GM10266 (cell line): ENCODE results near the gene KRTAP1-4.
"Not testable (repeated sequence)": the region's sequence is repeated elsewhere in the genome, so short reads cannot be mapped to it uniquely, and the experiment has no call there.

Source experiments
- DNase-seq: peaks from one replicate; pipeline ENCODE4 v3.0.0; 2012; ENCODE audit errors: extremely low spot score
- TF ChIP-seq, protein P1 (sequence below): IDR thresholded peaks from 2 replicates; pipeline ENCODE4 v1.5.1; 2012; ENCODE audit warnings: mild to moderate bottlenecking, low read depth; ENCODE audit not compliant: control insufficient read depth, insufficient read depth; ENCODE audit errors: missing control alignments

KRTAP1-4 gene

GRCh38 chr17:41001795-41002194 is 28.2 kb downstream of the KRTAP1-4 start:
- no peak for DNase-seq
- TF ChIP-seq, protein P1, sequence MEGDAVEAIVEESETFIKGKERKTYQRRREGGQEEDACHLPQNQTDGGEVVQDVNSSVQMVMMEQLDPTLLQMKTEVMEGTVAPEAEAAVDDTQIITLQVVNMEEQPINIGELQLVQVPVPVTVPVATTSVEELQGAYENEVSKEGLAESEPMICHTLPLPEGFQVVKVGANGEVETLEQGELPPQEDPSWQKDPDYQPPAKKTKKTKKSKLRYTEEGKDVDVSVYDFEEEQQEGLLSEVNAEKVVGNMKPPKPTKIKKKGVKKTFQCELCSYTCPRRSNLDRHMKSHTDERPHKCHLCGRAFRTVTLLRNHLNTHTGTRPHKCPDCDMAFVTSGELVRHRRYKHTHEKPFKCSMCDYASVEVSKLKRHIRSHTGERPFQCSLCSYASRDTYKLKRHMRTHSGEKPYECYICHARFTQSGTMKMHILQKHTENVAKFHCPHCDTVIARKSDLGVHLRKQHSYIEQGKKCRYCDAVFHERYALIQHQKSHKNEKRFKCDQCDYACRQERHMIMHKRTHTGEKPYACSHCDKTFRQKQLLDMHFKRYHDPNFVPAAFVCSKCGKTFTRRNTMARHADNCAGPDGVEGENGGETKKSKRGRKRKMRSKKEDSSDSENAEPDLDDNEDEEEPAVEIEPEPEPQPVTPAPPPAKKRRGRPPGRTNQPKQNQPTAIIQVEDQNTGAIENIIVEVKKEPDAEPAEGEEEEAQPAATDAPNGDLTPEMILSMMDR, result no peak

GRCh38 chr17:40999563-40999962 is 30.4 kb downstream of the KRTAP1-4 start, which contains the start of gene KRTAP3-2:
Gene KRTAP3-2 (minus strand): TSS chr17:40999906. CDS start chr17:40999853, 53 bp downstream.
- DNase-seq, result not testable (repeated sequence)

GRCh38 chr17:40997361-40997760 is 32.6 kb downstream of the KRTAP1-4 start:
- TF ChIP-seq, protein P1, result no peak
- DNase-seq, result no peak

DNA sequence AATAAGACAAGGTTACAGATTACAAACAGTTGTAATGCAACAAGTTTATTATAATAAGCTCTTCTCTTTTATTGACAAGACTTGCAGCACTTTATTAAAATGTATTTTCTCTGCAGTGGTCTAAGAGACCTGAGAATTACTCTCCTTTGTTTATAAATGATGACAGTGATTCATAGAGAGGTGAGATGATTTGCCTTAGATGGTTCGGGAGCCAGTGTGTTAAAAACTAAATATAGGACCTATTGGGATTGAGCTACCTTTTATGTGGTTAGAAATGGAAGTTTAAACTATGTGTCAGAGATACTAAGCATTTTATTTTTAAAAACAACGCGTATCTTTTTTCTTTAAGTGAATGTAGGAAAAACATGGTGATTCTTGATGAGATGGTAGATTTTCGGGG is 33.2 kb downstream of the KRTAP1-4 start:
- no peak for DNase-seq
- TF ChIP-seq, protein P1, result no peak

GRCh38 chr17:40995116-40995515 is 34.9 kb downstream of the KRTAP1-4 start:
- TF ChIP-seq, protein P1, result no peak
- no peak for DNase-seq

- DNase-seq, result no peak
- TF ChIP-seq, protein P1, result no peak
Observed at GRCh38 chr17:40993839-40994238, 36.2 kb downstream of the KRTAP1-4 start, which contains the start of gene KRTAP3-3. Gene KRTAP3-3 (minus strand): TSS chr17:40994164. CDS start chr17:40994097, 67 bp downstream.

DNA sequence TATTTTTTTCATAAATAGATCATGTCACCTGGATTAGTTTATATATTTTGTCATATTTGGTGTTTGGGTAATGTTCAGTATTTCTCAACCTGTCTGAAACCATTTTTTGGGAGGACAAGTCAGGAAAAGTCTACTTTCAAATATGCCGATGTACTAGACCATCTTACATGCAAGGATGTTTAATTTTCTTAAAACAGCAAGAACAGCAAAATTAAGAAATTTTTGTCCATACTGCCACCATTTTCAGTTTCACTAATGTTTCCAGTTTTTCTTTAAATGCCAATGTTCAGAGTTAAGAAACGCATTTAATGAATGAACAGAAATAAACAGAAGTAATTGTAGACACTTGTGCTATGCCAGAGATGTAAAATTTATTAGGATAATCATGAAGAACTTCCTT is 36.9 kb downstream of the KRTAP1-4 start:
- DNase-seq, result no peak
- TF ChIP-seq, protein P1, result no peak

- TF ChIP-seq, protein P1, result no peak
- DNase-seq, result no peak
Observed at GRCh38 chr17:40992666-40993065, 37.3 kb downstream of the KRTAP1-4 start.
